Measurements from ENCODE around the gene ANXA6.

GRCh38 chr5:151085517-151086041 is 72.0 kb downstream of the ANXA6 start:
- TF ChIP-seq, protein P1, sequence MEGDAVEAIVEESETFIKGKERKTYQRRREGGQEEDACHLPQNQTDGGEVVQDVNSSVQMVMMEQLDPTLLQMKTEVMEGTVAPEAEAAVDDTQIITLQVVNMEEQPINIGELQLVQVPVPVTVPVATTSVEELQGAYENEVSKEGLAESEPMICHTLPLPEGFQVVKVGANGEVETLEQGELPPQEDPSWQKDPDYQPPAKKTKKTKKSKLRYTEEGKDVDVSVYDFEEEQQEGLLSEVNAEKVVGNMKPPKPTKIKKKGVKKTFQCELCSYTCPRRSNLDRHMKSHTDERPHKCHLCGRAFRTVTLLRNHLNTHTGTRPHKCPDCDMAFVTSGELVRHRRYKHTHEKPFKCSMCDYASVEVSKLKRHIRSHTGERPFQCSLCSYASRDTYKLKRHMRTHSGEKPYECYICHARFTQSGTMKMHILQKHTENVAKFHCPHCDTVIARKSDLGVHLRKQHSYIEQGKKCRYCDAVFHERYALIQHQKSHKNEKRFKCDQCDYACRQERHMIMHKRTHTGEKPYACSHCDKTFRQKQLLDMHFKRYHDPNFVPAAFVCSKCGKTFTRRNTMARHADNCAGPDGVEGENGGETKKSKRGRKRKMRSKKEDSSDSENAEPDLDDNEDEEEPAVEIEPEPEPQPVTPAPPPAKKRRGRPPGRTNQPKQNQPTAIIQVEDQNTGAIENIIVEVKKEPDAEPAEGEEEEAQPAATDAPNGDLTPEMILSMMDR (IDR thresholded peaks at IDR 0.05) = no peak
- TF ChIP-seq POLR2A (IDR thresholded peaks at IDR 0.05) (no peak), EP300 (IDR thresholded peaks at IDR 0.05) (no peak), POLR2AphosphoS5 (IDR thresholded peaks at IDR 0.05) (no peak)

All from suprapubic skin (tissue), 4 donors.